ENCODE measurements around the gene ANKRD42.

DNA sequence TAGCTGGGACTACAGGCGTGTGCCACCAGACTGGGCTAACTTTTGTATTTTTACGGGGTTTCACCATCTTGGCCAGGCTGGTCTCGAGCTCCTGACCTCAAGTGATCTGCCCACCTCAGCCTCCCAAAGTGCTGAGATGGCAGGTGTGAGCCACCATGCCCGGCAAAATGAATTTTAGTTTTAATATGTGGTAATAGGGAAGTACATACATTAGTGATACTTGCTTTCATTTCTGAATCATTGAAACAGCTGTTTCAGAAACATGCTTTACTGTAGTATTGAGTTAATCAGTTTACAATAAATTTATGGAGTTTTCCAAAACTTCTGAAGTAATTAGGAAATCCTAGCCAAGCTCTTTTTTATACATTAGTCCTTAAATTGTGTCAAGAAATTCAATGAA, 21.0 kb upstream of the ANKRD42 start:
- TF ChIP-seq CTCF (IDR thresholded peaks at IDR 0.05), result no peak
- no peak for TF ChIP-seq POLR2A (IDR thresholded peaks at IDR 0.05)

All from thyroid gland (tissue), 4 donors.